HCT116 (cell line): ENCODE results near the gene SRP54. TPM values are rescaled to one million over a fixed set of nuclear protein-coding genes. Genes with fewer than 3 reads are reported as not detected.

Experiments used
- ATAC-seq: fragments of 200-7000 bp; cut with Tn5 transposase; 2 replicates; pipeline ENCODE4 v1.9.1; 2020; ENCODE audit warnings: mild to moderate bottlenecking, moderate library complexity
- BruUV-seq: library from RNA; stranded (reverse); fragments of 400-500 nt; replicated peaks from 2 replicates; lab custom pipeline; 2021; lab: Mats Ljungman, UMichigan
- CTCF ChIA-PET: fragments of 300-600 bp; sonication (Branson Sonifier 250); formaldehyde crosslinking; loops from one replicate; lab custom pipeline; 2021; ENCODE audit warnings: antibody characterized with exemption; lab: Charles Lee
- POLR2A ChIA-PET: fragments of 300-600, 350-600 bp; sonication (Branson Sonifier 250); formaldehyde crosslinking; loops from one replicate; lab custom pipeline; 2021; ENCODE audit warnings: antibody characterized with exemption; lab: Charles Lee
- RAD21 ChIA-PET, 2 experiments: fragments of 300-600 bp; sonication (Branson Sonifier 250); formaldehyde crosslinking; loops; one replicate each; lab custom pipeline; 2023; ENCODE audit warnings: low total read pairs in 2 of 2; ENCODE audit not compliant: uncharacterized antibody in 2 of 2, unreplicated experiment in 2 of 2, low non-redundant PET in 1 of 2; lab: Charles Lee
- DNase-seq: peaks from one replicate; pipeline ENCODE4 v3.0.0-alpha.2; 2010; ENCODE audit warnings: low read depth, low spot score
- H2AFZ ChIP-seq: fragments of 200-600 bp; shearing (Covaris generic), sonication (generic); 2 replicates; pipeline ENCODE4 v1.6.1; 2017; ENCODE audit warnings: low read depth, mixed run types, mixed read lengths, antibody characterized with exemption, low read length; ENCODE audit not compliant: poor library complexity, severe bottlenecking
- H3K27ac ChIP-seq: 2 replicates; pipeline ENCODE4 v1.5.1; 2012; ENCODE audit warnings: low read depth, low read length
- H3K27me3 ChIP-seq: fragments of 200-600 bp; sonication (generic); 2 replicates; pipeline ENCODE4 v1.6.1; 2016; ENCODE audit warnings: mixed run types, low read length, mixed read lengths; ENCODE audit not compliant: insufficient read depth
- H3K36me3 ChIP-seq, 2 experiments: fragments of 200-500 bp in 1 of 2; fragments of 200-600 bp in 1 of 2; sonication (Bioruptor generic) in 1 of 2; sonication (generic) in 1 of 2; 2 replicates each; pipeline versions ENCODE4 v1.5.1 to v1.6.1; 2014 to 2016; ENCODE audit warnings: low read length in 2 of 2, inconsistent platforms in 1 of 2, mixed read lengths in 1 of 2, mixed run types in 1 of 2; ENCODE audit not compliant: insufficient read depth in 2 of 2, control insufficient read depth in 1 of 2
- H3K4me1 ChIP-seq, 2 experiments: fragments of 200-600 bp in 1 of 2; sonication (generic) in 1 of 2; 2 replicates each; pipeline versions ENCODE4 v1.5.1 to v1.6.1; 2012 to 2017; ENCODE audit warnings: low read length in 2 of 2, inconsistent platforms in 1 of 2, mild to moderate bottlenecking in 1 of 2, mixed read lengths in 1 of 2, mixed run types in 1 of 2, moderate library complexity in 1 of 2; ENCODE audit not compliant: insufficient read depth in 2 of 2, control insufficient read depth in 1 of 2
- H3K4me2 ChIP-seq: fragments of 200-600 bp; sonication (generic); 2 replicates; pipeline ENCODE4 v1.6.1; 2017; ENCODE audit warnings: mixed run types, low read length, mixed read lengths
- H3K4me3 ChIP-seq, 2 experiments: fragments of 200-600 bp in 1 of 2; sonication (generic) in 1 of 2; replicated peaks in 1 of 2; 2 replicates each; pipeline ENCODE4 v1.5.1; 2011 to 2016; ENCODE audit warnings: low read length in 2 of 2, control low read depth in 1 of 2, low read depth in 1 of 2, mild to moderate bottlenecking in 1 of 2, mixed read lengths in 1 of 2, mixed run types in 1 of 2
- H3K79me2 ChIP-seq: fragments of 200-600 bp; sonication (generic); 2 replicates; pipeline ENCODE4 v1.6.1; 2017; ENCODE audit warnings: mild to moderate bottlenecking, mixed run types, low read length, moderate library complexity, mixed read lengths; ENCODE audit not compliant: insufficient read depth
- H3K9ac ChIP-seq: fragments of 200-600 bp; sonication (generic); 2 replicates; pipeline ENCODE4 v1.6.1; 2016; ENCODE audit warnings: low read length, mixed read lengths
- H3K9me2 ChIP-seq: fragments of 200-600 bp; sonication (generic), shearing (Covaris generic); 2 replicates; pipeline ENCODE4 v1.6.1; 2017; ENCODE audit warnings: mixed run types, mild to moderate bottlenecking, moderate library complexity; ENCODE audit not compliant: insufficient read depth
- H3K9me3 ChIP-seq, 2 experiments: fragments of 200-500 bp in 1 of 2; fragments of 200-600 bp in 1 of 2; sonication (Bioruptor generic) in 1 of 2; sonication (generic) in 1 of 2; 2 replicates each; pipeline ENCODE4 v1.6.1; 2014 to 2017; ENCODE audit warnings: low read length in 2 of 2, mixed read lengths in 2 of 2, inconsistent platforms in 1 of 2, low read depth in 1 of 2, mild to moderate bottlenecking in 1 of 2, mixed run types in 1 of 2, moderate library complexity in 1 of 2; ENCODE audit not compliant: control insufficient read depth in 1 of 2, insufficient read depth in 1 of 2
- H4K20me1 ChIP-seq: fragments of 200-600 bp; sonication (generic), shearing (Covaris generic); 2 replicates; pipeline ENCODE4 v1.6.1; 2017; ENCODE audit warnings: mixed run types, mild to moderate bottlenecking, moderate library complexity; ENCODE audit not compliant: insufficient read depth
- CBX3 ChIP-seq: IDR thresholded peaks from 2 replicates; pipeline ENCODE4 v1.6.1; 2012; ENCODE audit warnings: low read depth
- EGR1 ChIP-seq: IDR thresholded peaks from 2 replicates; pipeline ENCODE4 v1.6.1; 2012; ENCODE audit warnings: low read depth
- ELF1 ChIP-seq: IDR thresholded peaks from 2 replicates; pipeline ENCODE4 v1.6.1; 2012; ENCODE audit warnings: low read depth, borderline replicate concordance
- FOSL1 ChIP-seq: IDR thresholded peaks from 2 replicates; pipeline ENCODE4 v1.6.1; 2012; ENCODE audit warnings: low read depth
- JUND ChIP-seq: IDR thresholded peaks from 2 replicates; pipeline ENCODE4 v1.6.1; 2012
- POLR2AphosphoS5 ChIP-seq: IDR thresholded peaks from 2 replicates; pipeline ENCODE4 v1.6.1; 2011; ENCODE audit warnings: mild to moderate bottlenecking, low read depth, low read length, moderate library complexity
- RAD21 ChIP-seq: IDR thresholded peaks from 2 replicates; pipeline ENCODE4 v1.6.1; 2012; ENCODE audit warnings: low read depth, mild to moderate bottlenecking
- SIN3A ChIP-seq: IDR thresholded peaks from 2 replicates; pipeline ENCODE4 v1.6.1; 2012; ENCODE audit warnings: low read depth
- SP1 ChIP-seq: IDR thresholded peaks from 2 replicates; pipeline ENCODE4 v1.6.1; 2012; ENCODE audit warnings: low read depth
- SRF ChIP-seq: IDR thresholded peaks from 2 replicates; pipeline ENCODE4 v1.6.1; 2012; ENCODE audit warnings: low read depth
- TCF7L2 ChIP-seq: IDR thresholded peaks from 2 replicates; pipeline ENCODE4 v1.7.0; 2011; ENCODE audit warnings: borderline replicate concordance, inconsistent platforms; ENCODE audit not compliant: insufficient read depth, insufficient read length; ENCODE audit errors: extremely low read depth
- YY1 ChIP-seq: IDR thresholded peaks from 2 replicates; pipeline ENCODE4 v1.6.1; 2011; ENCODE audit warnings: low read length, low read depth, moderate library complexity, mild to moderate bottlenecking; ENCODE audit not compliant: insufficient replicate concordance; ENCODE audit errors: extremely low read depth
- ZFX ChIP-seq: fragments of 450-650 bp; IDR thresholded peaks from 2 replicates; pipeline ENCODE4 v1.6.1; 2017
- ZNF274 ChIP-seq: fragments of 200-500 bp; sonication (Bioruptor generic); IDR thresholded peaks from 2 replicates; pipeline ENCODE4 v1.6.1; 2014; ENCODE audit warnings: mild to moderate bottlenecking, low read depth, low read length, inconsistent platforms
- intact Hi-C: fragments of 100-400 bp; cut with micrococcal nuclease; formaldehyde crosslinking; loops from 2 replicates; pipeline ENCODE4 v1.10.0; 2022
- total RNA-seq: library from RNA; stranded (reverse); gene quantifications from one replicate; pipeline ENCODE4 v1.2.1, GENCODE V29; 2021; ENCODE audit not compliant: unreplicated experiment
- TF ChIP-seq, protein P1 (sequence below): IDR thresholded peaks from 2 replicates; pipeline ENCODE4 v1.6.1; 2011; ENCODE audit warnings: mild to moderate bottlenecking, low read length, moderate library complexity; ENCODE audit not compliant: insufficient replicate concordance; ENCODE audit errors: extremely low read depth
- TF ChIP-seq, protein P2 (sequence below): IDR thresholded peaks from 2 replicates; pipeline ENCODE4 v1.6.1; 2012; ENCODE audit warnings: low read depth
- TF ChIP-seq, protein P3 (sequence below): IDR thresholded peaks from 2 replicates; pipeline ENCODE4 v1.6.1; 2012

The SRP54 gene
- total RNA-seq, 1 experiment from 2014 or later = 53.0 TPM

DNA sequence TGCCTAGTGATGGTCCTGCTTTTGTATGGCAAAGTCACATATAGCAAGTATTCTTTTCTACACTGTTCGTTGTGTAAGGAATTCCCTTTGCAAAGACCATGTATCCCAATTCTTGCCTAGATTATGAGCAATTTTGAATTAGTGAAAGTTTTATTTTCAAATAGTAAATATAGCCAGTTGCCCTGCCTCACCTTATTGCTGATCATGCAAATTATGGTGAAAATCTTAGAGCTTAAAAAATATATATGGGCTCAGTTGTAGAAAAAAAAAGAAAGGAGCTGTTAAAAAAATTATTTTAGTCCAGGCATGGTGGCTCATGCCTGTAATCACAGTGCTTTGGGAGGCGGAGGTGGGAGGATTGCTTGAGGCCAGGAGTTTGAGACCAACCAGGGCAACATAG, 18.8 kb downstream of the SRP54 start:
- H3K9me2 ChIP-seq = no peaks in the 10 kb centered on the region
- no peak for DNase-seq
- TF ChIP-seq, protein P1, sequence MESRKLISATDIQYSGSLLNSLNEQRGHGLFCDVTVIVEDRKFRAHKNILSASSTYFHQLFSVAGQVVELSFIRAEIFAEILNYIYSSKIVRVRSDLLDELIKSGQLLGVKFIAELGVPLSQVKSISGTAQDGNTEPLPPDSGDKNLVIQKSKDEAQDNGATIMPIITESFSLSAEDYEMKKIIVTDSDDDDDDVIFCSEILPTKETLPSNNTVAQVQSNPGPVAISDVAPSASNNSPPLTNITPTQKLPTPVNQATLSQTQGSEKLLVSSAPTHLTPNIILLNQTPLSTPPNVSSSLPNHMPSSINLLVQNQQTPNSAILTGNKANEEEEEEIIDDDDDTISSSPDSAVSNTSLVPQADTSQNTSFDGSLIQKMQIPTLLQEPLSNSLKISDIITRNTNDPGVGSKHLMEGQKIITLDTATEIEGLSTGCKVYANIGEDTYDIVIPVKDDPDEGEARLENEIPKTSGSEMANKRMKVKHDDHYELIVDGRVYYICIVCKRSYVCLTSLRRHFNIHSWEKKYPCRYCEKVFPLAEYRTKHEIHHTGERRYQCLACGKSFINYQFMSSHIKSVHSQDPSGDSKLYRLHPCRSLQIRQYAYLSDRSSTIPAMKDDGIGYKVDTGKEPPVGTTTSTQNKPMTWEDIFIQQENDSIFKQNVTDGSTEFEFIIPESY = no peak
- TF ChIP-seq, all 23 proteins: peak for 0
- POLR2A ChIA-PET = no interaction called here
- CTCF ChIA-PET = no interaction called here
- H3K4me3 ChIP-seq = no peak overlapping the region
- H4K20me1 ChIP-seq = no peaks in the 10 kb centered on the region; the same call in 1 of the 2 replicates
- intact Hi-C loops = no loop called here
- ATAC-seq = no peak
- TSS peak; percentile 30 for BruUV-seq
- no peaks in the 10 kb centered on the region for H3K4me1 ChIP-seq
- no peak overlapping the region for H3K9ac ChIP-seq
- 0 out of 2 replicates have a peak, but pooled peaks cover under 1% of the 10 kb centered on the region for H3K79me2 ChIP-seq
- H3K27me3 ChIP-seq = no peaks in the 10 kb centered on the region
- RAD21 ChIA-PET = no interaction called here
- H2AFZ ChIP-seq = no peak overlapping the region
- H3K9me3 ChIP-seq = no peaks in the 10 kb centered on the region
- H3K27ac ChIP-seq = no peak overlapping the region
- H3K36me3 ChIP-seq = peaks cover 2 to 11% of the 10 kb centered on the region in 2 experiments; a peak in 1 of 4 replicates
- no peak overlapping the region for H3K4me2 ChIP-seq

DNA sequence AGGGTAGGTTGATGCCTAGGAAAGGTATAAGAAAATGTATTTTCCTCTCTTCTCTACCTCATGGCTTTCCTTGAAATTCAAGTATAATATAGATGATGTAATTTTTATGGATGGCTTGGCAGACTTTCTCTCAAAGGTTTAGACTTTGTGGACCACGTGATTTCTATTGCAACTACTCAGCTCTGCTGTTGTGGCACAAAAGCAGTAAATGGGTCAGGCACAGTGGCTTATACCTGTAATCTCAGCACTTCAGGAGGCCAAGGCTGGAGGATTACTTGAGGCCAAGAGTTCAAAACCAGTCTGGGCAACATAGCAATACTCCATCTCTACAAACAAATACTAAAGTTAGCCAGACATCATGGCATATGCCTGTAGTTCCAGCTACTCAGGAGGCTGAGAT, 22.0 kb downstream of the SRP54 start:
- POLR2A ChIA-PET = no interaction called here
- BruUV-seq = no TSS peak
- no peak overlapping the region for H2AFZ ChIP-seq
- H3K4me3 ChIP-seq = no peak overlapping the region
- CTCF ChIA-PET = no interaction called here
- H3K9me2 ChIP-seq = no peaks in the 10 kb centered on the region
- H3K36me3 ChIP-seq = peaks cover 11% of the 10 kb centered on the region in 2 experiments
- RAD21 ChIA-PET = no interaction called here
- no peaks in the 10 kb centered on the region for H3K27me3 ChIP-seq
- no peak for DNase-seq
- H3K79me2 ChIP-seq = no peaks in the 10 kb centered on the region
- no peaks in the 10 kb centered on the region; the same call in 1 of the 2 replicates for H4K20me1 ChIP-seq
- intact Hi-C loops = no loop called here
- no peak for ATAC-seq
- no peak overlapping the region for H3K9ac ChIP-seq
- H3K4me1 ChIP-seq = no peaks in the 10 kb centered on the region
- H3K4me2 ChIP-seq = no peak overlapping the region
- H3K9me3 ChIP-seq = no peaks in the 10 kb centered on the region
- no peak overlapping the region for H3K27ac ChIP-seq
- TF ChIP-seq, protein P2, sequence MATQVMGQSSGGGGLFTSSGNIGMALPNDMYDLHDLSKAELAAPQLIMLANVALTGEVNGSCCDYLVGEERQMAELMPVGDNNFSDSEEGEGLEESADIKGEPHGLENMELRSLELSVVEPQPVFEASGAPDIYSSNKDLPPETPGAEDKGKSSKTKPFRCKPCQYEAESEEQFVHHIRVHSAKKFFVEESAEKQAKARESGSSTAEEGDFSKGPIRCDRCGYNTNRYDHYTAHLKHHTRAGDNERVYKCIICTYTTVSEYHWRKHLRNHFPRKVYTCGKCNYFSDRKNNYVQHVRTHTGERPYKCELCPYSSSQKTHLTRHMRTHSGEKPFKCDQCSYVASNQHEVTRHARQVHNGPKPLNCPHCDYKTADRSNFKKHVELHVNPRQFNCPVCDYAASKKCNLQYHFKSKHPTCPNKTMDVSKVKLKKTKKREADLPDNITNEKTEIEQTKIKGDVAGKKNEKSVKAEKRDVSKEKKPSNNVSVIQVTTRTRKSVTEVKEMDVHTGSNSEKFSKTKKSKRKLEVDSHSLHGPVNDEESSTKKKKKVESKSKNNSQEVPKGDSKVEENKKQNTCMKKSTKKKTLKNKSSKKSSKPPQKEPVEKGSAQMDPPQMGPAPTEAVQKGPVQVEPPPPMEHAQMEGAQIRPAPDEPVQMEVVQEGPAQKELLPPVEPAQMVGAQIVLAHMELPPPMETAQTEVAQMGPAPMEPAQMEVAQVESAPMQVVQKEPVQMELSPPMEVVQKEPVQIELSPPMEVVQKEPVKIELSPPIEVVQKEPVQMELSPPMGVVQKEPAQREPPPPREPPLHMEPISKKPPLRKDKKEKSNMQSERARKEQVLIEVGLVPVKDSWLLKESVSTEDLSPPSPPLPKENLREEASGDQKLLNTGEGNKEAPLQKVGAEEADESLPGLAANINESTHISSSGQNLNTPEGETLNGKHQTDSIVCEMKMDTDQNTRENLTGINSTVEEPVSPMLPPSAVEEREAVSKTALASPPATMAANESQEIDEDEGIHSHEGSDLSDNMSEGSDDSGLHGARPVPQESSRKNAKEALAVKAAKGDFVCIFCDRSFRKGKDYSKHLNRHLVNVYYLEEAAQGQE = no peak
- no peak for TF ChIP-seq JUND
- TF ChIP-seq TCF7L2 = no peak
- no peak for TF ChIP-seq SIN3A
- TF ChIP-seq FOSL1 = no peak
- TF ChIP-seq POLR2AphosphoS5 = no peak
- no peak for TF ChIP-seq CBX3
- no peak for TF ChIP-seq ELF1
- no peak for TF ChIP-seq EGR1
- TF ChIP-seq SRF = no peak
- TF ChIP-seq RAD21 = no peak
- TF ChIP-seq, protein P3, sequence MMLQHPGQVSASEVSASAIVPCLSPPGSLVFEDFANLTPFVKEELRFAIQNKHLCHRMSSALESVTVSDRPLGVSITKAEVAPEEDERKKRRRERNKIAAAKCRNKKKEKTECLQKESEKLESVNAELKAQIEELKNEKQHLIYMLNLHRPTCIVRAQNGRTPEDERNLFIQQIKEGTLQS = no peak
- TF ChIP-seq YY1 = no peak
- TF ChIP-seq ZFX = no peak
- no peak for TF ChIP-seq SP1
- no peak for TF ChIP-seq ZNF274
